GM18508 (cell line): ENCODE data around the gene TUBG2.
"Not testable (repeated sequence)": the region's sequence is repeated elsewhere in the genome, so short reads cannot be mapped to it uniquely, and the experiment has no call there.

ENCODE experiments used
- ATAC-seq: cut with Tn5 transposase; IDR thresholded peaks from one replicate; pipeline ENCODE4 v1.9.1; 2021; ENCODE audit warnings: moderate number of reproducible peaks; ENCODE audit not compliant: insufficient read depth, unreplicated experiment

TUBG2 gene

DNA sequence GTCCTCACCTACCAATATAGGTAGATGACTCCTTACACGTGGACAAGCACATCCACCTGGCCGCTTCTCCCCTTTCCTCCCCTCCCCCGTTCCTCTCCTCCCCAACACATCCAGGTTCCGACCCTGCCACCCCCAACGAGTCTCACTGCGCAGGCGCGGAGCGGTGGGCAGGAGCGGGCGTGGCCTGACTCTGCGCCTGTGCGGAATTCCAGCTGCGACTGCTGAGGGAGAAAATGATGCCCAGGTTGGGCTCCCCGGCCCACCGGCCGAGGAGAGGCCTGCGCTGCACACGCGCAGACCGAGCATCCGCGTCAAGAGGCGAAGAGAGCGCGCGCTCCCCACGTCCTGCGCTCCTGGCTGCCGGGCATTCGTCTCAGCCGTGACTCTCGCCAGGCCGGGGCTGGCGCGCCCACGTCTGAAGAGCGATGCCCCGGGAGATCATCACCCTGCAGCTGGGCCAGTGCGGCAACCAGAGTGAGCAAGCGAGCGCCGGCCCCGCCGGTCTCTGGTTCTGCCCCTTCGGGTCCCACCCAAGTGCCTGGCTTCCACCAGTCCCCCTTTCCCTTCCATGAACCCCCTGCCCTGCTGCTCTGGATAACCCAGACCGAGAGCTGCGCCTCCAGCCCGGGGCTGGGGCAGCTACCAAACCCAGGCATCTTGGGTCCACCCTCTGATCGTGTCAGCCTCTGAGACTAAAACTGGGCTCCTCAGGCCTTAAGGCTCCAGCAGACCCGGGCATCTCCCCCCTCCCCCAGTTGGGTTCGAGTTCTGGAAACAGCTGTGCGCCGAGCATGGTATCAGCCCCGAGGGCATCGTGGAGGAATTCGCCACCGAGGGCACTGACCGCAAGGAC lies at the start of gene TUBG2:
Gene TUBG2 (plus strand): TSS at position 206 of the 853 bp plus-strand sequence. CDS start 220 bp downstream, at position 426.
- ATAC-seq: no peak

DNA sequence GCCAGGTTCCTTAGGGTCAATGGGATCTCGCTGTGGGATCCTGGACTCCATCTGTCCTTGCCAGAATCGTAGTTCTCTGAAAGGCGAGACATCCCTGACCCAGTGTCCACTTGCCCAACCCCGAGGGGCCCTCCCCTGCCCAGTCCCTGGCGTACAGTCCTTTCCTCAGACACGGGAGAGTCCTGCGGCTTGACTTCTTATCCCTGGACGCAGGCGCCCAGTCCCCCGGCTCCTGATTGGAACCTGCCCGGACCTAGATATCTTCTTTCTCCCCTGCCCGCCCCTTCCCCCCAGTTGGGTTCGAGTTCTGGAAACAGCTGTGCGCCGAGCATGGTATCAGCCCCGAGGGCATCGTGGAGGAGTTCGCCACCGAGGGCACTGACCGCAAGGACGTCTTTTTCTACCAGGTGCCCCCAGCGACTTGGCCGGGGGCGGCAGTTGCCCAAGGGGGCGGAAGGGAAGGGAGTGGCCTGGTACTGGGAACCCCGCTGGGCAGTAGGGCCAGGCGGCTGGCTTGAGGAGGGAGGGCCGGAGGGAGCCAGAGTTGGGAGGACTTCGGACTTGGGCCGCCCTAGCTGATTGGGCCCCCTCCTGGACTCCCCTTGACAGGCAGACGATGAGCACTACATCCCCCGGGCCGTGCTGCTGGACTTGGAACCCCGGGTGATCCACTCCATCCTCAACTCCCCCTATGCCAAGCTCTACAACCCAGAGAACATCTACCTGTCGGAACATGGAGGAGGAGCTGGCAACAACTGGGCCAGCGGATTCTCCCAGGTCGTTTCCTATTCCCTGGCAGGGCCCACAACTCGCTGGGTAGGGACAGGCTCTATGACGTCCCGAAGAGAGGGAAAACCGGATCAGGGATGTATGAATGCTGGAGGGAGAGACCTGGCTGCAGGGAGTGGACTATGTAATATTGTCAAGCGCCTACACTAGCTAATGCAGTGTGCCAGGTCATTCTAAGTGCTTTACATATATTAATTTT lies 49.0 kb upstream of the TUBG2 start:
- ATAC-seq: not testable (repeated sequence)

DNA sequence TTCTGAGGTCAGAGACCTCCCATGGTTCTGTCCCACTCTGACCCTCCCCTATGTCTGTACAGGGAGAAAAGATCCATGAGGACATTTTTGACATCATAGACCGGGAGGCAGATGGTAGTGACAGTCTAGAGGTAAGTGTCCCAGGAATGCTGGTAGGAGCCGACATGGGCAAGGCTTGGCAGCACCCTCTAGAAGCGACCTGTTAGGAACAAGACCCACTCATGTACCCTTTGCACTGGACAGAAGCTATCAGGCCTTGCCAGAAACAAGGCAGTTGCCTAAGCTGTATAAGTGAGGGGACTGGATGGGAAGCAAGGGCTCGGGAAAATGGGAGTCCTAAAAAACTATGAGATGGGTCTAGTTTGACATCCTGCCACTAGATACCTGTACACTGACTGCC lies 47.1 kb upstream of the TUBG2 start:
- ATAC-seq: no peak

DNA sequence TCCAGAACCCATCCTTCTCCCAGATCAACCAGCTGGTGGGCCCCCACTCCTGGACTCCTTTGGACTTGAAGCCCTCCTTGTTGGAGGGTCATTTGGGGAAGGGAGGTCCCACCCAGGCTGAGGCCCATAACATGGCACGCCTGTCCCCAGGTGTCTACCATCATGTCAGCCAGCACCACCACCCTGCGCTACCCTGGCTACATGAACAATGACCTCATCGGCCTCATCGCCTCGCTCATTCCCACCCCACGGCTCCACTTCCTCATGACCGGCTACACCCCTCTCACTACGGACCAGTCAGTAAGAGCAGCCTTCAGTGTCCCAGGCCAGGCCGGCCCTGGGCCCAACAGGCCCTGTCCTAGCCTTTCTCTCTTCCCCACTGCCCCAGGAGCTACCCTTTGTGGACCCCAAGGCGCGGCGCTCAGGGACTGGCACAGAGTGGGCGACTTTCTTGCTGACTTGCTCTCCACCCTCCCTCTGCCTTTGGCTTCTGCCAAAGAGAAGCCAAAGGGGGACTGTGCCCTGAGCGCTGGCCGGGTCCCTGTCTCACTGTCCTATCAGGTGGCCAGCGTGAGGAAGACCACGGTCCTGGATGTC lies 45.3 kb upstream of the TUBG2 start:
- no peak for ATAC-seq

DNA sequence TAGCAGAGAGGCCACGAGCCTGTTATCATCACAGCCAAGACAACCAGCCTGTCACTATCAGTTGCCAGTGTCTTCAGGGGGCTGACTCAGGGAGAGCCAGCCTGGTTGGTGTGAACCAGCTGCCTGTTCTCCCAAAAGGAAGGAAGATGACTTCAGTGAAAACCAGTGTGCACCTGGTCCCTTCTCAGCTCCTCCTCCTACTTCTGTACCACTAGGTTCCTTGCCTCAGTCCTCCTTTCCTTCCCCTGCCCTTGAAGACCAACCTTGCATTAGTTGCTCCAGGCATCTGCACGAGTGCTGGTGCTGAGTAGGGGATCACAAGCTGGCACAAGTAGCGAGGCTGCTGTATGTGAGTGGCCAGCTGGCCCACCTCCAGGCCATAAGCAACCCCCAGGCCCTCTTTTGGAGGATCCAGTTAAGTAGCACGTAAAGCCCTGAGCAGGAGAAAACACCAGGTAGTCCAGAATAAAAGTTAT lies 41.1 kb upstream of the TUBG2 start:
- ATAC-seq: peak; percentile 22

DNA sequence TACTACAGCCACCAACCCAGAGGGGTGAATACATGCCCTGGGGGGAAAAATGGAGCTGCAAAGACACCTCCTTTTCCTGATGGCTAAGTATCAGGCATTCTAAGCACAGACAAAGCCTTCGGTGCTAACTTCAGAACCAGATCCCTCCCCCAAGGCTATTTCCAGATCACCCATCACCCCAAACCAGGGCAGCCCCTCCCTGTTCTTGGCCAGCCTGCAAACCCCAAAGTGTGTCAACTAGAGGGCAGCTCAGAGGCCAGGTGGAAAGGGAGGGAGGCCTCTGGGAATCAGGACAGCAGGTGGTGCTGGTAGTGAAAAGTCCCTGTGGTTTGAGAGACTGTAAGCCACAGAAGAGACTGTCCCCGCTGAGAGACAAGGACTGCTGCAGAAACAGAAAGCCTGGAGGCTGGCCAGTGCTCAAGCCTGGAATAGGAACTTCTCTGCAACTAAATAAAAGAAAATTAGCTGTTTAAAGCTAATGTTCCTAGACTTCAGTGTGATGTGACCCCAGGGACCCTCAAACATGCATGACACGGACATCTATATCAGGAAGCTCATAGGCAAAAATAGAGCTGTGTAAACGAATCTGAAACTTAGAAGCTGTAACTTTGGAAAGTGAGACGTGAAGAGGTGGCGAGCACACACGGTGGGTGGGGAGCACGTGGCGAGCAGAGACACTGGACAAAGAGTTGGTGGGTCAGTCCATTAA lies 40.5 kb upstream of the TUBG2 start:
- ATAC-seq: peak; percentile 59

DNA sequence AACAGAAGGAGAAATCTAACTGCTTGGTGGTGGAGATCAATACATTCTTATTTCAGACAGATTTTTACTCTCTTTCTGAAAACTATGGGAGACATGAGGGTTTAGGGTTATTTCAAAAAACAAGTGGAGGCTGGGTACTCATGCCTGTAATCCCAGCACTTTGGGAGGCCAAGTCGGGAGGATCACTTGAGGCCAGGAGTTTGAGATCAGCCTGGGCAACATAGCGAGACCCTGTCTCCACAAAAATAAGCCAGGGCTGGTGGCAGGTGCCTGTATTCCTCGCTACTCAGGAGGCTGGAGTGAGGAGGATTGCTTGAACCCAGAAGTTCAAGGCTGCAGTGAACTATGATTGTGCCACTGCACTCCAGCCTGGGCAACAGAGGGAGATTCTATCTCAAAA lies 37.1 kb upstream of the TUBG2 start:
- not testable (repeated sequence) for ATAC-seq

DNA sequence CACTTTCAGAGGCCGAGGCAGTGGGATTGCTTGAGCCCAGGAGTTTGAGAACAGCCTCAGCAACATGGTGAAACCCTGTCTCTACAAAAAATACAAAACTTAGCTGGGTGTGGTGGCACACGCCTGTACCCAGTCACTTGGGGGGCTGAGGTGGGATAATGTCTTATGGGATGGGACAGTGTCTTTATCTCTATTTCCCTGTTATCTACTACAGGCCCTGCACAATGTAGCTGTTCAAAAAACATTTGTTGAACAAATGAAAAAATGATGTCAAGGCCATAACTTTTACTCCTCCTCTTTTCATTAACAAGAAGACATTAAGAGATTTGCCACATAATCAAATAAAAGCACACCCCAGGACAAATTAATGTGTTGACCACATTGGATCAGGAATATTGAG lies 35.8 kb upstream of the TUBG2 start:
- ATAC-seq: no peak

DNA sequence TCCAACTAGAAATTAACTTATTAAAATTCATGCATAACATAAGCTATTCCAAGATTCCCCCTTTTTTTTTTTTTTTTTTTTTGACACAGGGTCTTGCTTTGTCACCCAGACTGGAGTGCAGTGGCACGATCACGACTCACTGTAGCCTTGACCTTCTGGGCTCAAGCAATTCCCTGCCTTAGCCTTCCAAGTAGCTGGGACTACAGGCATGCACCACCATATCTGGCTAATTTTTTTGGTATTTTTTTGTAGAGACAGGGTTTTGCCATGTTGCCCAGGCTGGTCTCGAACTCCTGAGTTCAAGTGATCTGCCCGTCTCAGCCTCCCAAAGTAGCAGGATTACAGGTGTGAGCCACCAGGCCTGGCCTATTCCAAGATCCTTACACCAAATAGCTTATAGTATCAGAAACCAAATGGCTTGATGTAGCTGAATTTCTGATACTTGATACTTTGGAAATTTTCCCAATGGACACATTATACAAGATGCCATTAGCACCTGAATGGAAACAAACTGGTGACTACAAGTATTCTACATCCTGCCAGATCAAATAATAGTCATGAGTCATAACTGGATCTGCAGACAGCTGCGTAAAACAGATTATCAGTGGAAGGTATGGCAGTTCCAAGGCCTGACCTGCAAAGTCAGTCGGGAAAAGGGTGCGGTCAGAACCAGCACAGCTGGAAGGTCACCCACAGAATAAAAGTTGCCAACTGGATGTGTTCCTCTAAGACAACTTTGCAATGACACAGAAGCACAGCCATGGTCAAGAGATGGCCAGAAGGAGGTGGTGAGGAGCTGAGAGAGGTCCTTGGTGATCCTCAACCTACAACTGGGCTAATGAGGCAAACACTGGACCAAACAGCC lies 35.1 kb upstream of the TUBG2 start:
- no peak for ATAC-seq

DNA sequence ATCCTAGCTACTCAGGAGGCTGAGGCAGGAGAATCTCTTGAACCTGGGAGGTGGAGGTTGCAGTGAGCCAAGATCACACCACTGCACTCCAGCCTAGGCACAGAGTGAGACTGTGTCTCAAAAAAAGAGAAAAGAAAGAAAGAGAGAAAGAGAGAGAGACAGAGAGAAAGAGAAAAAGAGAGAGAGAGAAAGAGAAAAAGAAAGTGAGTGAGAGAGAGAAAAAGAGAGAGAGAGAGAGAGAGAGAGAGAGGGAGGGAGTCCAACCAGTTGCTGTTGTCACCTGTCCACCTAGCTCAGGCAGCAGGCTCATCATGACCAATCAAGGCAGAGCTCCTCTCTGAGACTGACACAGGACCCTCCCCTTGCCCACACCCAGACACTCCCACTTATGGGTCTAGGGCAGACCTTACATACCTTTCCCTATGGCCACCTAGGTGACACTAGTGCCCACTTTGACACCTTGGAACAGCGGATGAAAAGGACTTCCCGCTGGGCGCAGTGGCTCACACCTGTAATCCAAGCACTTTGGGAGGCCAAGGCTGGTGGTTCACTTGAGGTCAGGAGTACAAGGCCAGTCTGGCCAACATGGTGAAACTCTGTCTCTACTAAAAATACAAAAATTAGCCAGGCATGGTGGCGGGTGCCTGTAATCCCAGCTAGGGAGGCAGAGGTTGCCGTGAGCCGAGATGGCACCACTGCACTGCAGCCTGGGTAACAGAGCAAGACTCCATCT lies 31.9 kb upstream of the TUBG2 start:
- ATAC-seq: not testable (repeated sequence)

DNA sequence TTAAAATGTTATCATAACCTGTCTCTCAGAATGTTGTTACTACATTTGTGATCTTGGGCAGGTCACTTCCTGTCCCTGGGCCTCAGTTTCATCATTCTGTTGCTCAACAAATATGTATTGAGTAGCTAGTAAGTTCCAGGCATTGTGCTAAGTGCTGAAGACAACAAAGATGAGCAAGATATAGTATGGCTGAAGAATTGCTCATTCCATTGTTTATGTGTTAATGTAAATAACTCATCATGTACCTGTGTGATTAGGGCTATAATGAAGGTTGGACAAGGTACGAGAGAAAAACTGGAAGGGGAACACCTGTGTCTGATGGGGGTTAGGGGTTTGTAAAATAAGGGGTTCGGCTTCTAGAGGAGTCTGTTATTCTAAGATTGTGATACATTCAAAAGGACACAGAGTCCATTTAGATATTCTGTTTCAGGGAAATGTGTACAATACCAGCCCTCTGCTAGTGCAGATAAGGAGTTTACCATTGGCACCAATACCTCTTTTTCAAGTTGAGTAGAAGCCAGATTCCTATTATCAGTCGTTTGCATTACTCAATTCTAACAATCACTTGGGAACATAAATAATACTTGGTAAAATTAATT lies 29.6 kb upstream of the TUBG2 start:
- no peak for ATAC-seq

DNA sequence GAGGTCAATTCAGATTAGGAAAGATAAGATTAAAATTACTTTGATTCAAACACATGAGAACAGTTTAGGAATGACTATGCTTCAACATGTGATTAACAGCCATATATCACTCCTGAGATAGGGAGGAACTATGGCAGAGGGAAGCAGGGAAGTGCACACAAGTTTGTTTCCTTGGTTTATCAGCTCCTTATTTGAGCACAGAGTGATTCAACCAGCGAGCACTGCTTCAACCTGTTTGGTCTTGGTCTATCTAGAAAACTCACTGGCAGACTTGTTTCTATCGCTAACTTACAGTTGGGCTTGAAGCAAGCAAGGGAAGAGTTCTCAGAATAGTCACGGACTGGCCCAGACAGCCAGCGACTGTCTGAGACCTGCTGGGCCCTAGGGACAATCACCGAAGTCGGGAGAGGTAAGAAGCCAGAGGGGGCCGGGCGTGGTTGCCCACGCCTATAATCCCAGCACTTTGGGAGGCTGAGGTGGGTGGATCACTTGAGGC lies 26.1 kb upstream of the TUBG2 start:
- no peak for ATAC-seq

DNA sequence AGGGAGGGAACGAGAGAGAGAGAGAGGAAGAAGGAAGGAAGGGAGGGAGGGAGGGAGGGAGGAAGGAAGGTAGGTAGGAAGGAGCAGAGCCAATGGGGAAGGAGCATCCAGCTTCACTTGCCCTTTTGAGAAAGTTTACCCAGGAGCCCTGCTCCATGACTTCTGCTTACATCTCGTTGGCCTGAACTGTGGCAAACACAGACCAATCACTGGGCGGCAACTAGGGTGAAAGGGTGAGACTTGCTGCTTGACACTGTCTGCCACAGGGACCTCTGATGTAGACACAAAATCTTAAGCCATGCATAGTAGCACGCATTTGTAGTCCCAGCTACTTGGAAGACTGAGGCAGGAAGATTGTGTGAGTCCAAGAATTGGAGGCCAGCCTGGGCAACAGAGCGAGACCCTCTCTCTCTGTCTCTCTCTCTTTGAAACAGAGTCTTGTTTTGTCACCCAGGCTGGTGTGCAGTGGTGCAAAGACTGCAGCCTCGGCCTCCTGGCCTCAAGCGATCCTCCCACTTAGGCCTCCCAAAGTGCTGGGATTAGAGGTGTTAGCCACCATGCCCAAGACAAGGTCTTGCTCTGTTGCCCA lies 19.5 kb upstream of the TUBG2 start:
- ATAC-seq: no peak

DNA sequence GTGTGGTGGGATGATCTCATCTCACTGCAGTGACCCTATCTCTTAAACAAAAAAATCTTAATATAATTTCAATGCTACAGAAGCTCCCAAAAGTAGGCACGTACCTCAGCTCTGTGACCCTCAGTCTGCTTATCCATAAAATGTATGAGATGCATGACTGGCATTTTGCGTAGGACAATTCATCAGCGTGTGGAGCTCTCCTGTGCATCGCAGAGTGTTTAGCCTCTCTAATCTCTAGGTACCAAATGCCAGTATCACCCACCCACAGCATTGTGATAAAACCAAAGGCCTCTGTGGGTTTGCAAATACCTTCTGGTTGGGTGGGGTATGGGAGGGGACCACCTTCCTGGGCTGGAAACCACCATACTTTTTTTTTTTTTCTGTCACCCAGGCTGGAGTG lies 19.0 kb upstream of the TUBG2 start:
- no peak for ATAC-seq

DNA sequence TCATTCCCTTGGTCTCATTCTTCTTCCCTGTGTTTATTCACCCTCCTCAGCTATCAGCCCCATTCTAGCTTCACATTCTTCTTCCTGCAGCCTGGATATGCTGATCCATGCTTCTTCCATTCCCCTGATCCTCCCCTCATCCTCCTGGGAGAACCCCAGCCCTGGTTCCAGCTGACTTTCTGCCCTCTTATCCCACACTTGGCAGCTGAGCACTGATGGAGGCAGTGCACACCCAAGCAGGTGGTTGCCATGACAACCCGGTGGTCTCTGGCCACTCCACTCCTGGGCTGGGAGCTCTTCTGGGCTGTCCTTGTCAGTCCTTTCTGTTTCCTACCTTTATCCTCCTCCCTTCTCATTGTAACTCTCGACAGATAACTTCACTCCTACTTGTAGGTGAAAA lies 16.7 kb upstream of the TUBG2 start:
- ATAC-seq: no peak

DNA sequence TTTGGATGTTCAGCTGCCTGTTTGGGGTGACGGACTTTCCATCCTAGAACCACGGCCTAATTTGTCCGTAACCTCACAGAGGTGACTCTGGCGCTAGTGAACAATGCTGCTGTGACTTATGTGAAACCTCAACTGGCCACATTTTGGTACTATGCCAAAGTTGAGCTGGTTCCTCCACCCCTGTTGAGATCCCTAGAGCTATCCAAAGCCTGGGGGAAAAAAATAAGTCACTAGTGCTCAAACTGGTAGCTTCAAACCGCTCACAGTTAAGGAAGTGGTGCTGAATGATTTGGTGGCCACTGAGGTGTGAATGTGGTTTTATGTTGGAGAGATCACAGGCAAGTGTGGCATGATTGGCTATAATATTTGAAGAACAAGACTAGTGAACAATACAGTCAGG lies 11.3 kb upstream of the TUBG2 start:
- ATAC-seq: no peak

DNA sequence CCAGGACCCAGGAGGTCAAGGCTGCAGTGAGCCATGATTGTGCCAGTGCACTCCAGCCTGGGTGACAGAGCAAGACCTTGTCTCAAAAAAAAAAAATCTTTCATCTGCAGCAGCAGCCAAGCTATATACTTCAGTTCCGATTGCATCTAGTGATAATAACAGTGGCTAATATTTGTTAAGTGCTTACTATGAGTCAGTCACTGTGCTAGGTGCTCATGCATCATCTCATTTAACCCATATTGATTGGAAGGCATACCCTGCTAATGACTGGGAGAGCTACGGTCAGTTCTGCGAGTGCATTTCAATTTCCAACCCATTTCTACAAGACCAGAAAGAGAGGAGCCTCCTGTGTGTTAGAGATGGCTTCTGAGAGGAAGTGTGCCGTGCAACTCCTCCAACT lies 7.7 kb upstream of the TUBG2 start:
- ATAC-seq: no peak
